H1 (cell line): Measurements from ENCODE around the gene CNTN6.

Experiments used
- EGR1 ChIP-seq: IDR thresholded peaks from 2 replicates; pipeline ENCODE4 v1.6.1; 2011; ENCODE audit warnings: low read depth, low read length, borderline replicate concordance
- GABPA ChIP-seq: IDR thresholded peaks from 2 replicates; pipeline ENCODE4 v1.6.1; 2011; ENCODE audit warnings: mild to moderate bottlenecking, low read length, moderate library complexity, borderline replicate concordance; ENCODE audit not compliant: insufficient read depth
- POLR2A ChIP-seq, 2 experiments: IDR thresholded peaks; 1 replicate in 1 of 2; 2 replicates in 1 of 2; pipeline ENCODE4 v1.6.1; 2011; ENCODE audit warnings: low read depth in 2 of 2, low read length in 2 of 2, mild to moderate bottlenecking in 2 of 2; ENCODE audit errors: control extremely low read depth in 1 of 2
- TAF1 ChIP-seq: IDR thresholded peaks from 2 replicates; pipeline ENCODE4 v1.6.1; 2011; ENCODE audit warnings: mild to moderate bottlenecking, low read depth, low read length
- TF ChIP-seq, protein P1 (sequence below), 3 experiments: IDR thresholded peaks; 1 replicate in 2 of 3; 2 replicates in 1 of 3; pipeline versions ENCODE4 v1.5.1 to v1.6.1; 2011; ENCODE audit warnings: low read length in 3 of 3, mild to moderate bottlenecking in 3 of 3, inconsistent platforms in 2 of 3, low read depth in 1 of 3, moderate library complexity in 1 of 3; ENCODE audit not compliant: insufficient read depth in 1 of 3; ENCODE audit errors: control extremely low read depth in 1 of 3
- TF ChIP-seq, protein P2 (sequence below): IDR thresholded peaks from 2 replicates; pipeline ENCODE4 v1.6.1; 2011; ENCODE audit warnings: low read length, improper control_type of control experiment

- TF ChIP-seq, protein P1, sequence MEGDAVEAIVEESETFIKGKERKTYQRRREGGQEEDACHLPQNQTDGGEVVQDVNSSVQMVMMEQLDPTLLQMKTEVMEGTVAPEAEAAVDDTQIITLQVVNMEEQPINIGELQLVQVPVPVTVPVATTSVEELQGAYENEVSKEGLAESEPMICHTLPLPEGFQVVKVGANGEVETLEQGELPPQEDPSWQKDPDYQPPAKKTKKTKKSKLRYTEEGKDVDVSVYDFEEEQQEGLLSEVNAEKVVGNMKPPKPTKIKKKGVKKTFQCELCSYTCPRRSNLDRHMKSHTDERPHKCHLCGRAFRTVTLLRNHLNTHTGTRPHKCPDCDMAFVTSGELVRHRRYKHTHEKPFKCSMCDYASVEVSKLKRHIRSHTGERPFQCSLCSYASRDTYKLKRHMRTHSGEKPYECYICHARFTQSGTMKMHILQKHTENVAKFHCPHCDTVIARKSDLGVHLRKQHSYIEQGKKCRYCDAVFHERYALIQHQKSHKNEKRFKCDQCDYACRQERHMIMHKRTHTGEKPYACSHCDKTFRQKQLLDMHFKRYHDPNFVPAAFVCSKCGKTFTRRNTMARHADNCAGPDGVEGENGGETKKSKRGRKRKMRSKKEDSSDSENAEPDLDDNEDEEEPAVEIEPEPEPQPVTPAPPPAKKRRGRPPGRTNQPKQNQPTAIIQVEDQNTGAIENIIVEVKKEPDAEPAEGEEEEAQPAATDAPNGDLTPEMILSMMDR (IDR thresholded peaks at IDR 0.05; ENCODE audit: control extremely low read depth in 1 of 3, insufficient read depth in 1 of 3, low read depth in 1 of 3, low read length in 3 of 3): no peak
- TF ChIP-seq, protein P2, sequence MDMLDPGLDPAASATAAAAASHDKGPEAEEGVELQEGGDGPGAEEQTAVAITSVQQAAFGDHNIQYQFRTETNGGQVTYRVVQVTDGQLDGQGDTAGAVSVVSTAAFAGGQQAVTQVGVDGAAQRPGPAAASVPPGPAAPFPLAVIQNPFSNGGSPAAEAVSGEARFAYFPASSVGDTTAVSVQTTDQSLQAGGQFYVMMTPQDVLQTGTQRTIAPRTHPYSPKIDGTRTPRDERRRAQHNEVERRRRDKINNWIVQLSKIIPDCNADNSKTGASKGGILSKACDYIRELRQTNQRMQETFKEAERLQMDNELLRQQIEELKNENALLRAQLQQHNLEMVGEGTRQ: no peak
- TF ChIP-seq GABPA: no peak
- no peak for TF ChIP-seq TAF1
- no peak for TF ChIP-seq POLR2A (IDR thresholded peaks at IDR 0.05; ENCODE audit: control extremely low read depth in 1 of 2, low read depth in 2 of 2, low read length in 2 of 2)
- no peak for TF ChIP-seq EGR1
These were observed 233.7 kb downstream of the CNTN6 start for GRCh38 chr3:1326546-1326945.
